GM10248 (cell line): Measurements from ENCODE around the gene TGM6.

Experiments
- CTCF ChIA-PET: fragments of 300-600 bp; sonication (Branson Sonifier 250); formaldehyde crosslinking; extraction: SDS; loops from one replicate; lab custom pipeline; 2021; ENCODE audit warnings: antibody characterized with exemption; lab: Yijun Ruan, JAX
- POLR2A ChIA-PET: fragments of 350-650 bp; sonication (Branson Sonifier 250); formaldehyde crosslinking; extraction: SDS; loops from one replicate; lab custom pipeline; 2020; ENCODE audit warnings: antibody characterized with exemption; lab: Yijun Ruan, JAX
- DNase-seq: peaks from one replicate; pipeline ENCODE4 v3.0.0; 2012; ENCODE audit errors: extremely low spot score
- TF ChIP-seq, protein P1 (sequence below): IDR thresholded peaks from 2 replicates; pipeline ENCODE4 v1.5.1; 2012; ENCODE audit warnings: mild to moderate bottlenecking, low read depth; ENCODE audit errors: extremely low read depth, missing control alignments, control extremely low read depth

TGM6 gene

GRCh38 chr20:2387580-2387979 is 6.9 kb downstream of the TGM6 start:
- ChIA-PET POLR2A (interaction anchor here (0.5 to 0.6 kb wide), 2 partner anchors 44 to 75 kb away, joined by 3 read pairs; no protein-coding TSS in a partner anchor), CTCF (interaction anchor here (0.9 to 3.1 kb wide), 26 partner anchors 9 to 402 kb away, joined by 3 to 29 read pairs (median 4); partner anchors contain the start of gene SNRPB)
- TF ChIP-seq, protein P1, sequence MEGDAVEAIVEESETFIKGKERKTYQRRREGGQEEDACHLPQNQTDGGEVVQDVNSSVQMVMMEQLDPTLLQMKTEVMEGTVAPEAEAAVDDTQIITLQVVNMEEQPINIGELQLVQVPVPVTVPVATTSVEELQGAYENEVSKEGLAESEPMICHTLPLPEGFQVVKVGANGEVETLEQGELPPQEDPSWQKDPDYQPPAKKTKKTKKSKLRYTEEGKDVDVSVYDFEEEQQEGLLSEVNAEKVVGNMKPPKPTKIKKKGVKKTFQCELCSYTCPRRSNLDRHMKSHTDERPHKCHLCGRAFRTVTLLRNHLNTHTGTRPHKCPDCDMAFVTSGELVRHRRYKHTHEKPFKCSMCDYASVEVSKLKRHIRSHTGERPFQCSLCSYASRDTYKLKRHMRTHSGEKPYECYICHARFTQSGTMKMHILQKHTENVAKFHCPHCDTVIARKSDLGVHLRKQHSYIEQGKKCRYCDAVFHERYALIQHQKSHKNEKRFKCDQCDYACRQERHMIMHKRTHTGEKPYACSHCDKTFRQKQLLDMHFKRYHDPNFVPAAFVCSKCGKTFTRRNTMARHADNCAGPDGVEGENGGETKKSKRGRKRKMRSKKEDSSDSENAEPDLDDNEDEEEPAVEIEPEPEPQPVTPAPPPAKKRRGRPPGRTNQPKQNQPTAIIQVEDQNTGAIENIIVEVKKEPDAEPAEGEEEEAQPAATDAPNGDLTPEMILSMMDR, result no peak
- no peak for DNase-seq

DNA sequence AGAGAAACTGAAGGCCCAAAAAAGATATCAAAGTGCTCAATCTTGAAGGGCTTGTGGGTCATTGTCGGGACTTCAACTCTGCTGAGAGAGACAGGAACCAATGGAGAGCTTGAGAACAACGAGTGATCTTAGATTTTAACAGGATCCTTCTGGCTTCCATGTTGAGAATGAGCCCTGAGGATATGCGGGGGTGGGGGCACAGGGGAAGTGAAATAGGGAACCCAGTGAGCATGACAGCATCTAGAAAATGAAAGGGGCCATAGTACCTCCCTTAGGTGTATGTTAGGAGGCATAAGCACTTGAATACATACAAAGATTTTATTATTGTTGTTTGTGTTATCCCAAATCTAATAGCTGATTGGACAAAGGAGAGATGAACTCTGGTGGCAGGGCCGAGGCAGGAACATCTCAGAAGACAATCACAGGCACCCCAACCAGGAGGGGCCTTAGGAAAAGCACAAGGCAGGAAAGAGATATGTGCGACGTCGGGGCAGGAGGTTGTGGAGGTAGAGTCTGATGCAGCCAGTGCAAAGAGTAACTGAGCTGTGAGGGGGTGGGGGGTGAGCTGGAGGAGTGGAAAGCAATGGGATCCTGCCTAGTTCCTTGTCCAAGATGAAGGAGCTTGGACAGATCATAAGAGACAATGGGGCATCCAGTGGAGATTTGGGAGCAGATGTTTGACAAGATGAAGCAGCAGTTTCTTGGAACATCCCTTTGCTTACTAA is 10.4 kb downstream of the TGM6 start:
- peak; percentile 67 for DNase-seq
- POLR2A ChIA-PET, result no interaction called here
- TF ChIP-seq, protein P1, result no peak
- CTCF ChIA-PET, result interaction anchor here (0.7 to 1.3 kb wide), 4 partner anchors 14 to 62 kb away, joined by 3 read pairs; no protein-coding TSS in a partner anchor

DNA sequence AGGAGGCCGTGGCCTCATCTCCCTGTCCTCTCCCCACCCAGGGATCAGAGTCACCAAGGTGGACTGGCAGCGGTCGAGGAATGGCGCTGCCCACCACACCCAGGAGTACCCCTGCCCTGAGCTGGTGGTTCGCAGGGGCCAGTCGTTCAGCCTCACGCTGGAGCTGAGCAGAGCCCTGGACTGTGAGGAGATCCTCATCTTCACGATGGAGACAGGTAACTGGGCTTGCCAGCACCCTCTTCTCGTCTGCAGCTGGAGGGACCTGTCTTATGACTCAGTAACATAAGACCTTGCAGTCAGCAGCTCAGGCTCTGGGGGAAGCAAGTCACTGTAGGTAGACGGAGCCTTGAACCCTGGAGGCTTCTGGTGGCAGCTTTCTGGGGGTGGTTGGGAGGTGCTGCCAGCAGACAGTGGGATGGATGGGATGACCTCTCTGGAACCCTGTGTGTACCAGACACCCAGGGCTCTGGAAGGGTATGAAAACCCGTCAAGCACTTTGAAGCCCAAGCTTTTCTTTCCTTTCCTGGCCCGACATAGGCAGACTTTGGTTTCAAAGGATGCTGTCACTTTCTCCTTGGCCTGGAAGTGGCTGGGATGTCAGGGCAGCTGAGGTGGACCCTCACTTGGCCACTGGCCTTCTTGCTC is 13.8 kb downstream of the TGM6 start:
- TF ChIP-seq, protein P1, result no peak
- ChIA-PET POLR2A (no interaction called here), CTCF (interaction anchor here (1.1 to 2.9 kb wide), 3 partner anchors 13 to 187 kb away, joined by 3 to 11 read pairs (median 4); partner anchors contain the start of gene TGM6)
- DNase-seq, result no peak

- DNase-seq, result no peak
- ChIA-PET CTCF (interaction anchor here (1.4 to 2.9 kb wide), 3 partner anchors 11 to 188 kb away, joined by 3 to 11 read pairs (median 4); partner anchors contain the start of gene TGM6), POLR2A (no interaction called here)
- TF ChIP-seq, protein P1, result no peak
Measured at GRCh38 chr20:2395136-2395535, 14.4 kb downstream of the TGM6 start.

- no peak for DNase-seq
- TF ChIP-seq, protein P1, result no peak
- POLR2A ChIA-PET, result no interaction called here
- CTCF ChIA-PET, result interaction anchor here (1.4 to 1.8 kb wide), 2 partner anchors 8 to 12 kb away, joined by 4 read pairs; no protein-coding TSS in a partner anchor
Measured at GRCh38 chr20:2396241-2396814, 15.6 kb downstream of the TGM6 start.

- TF ChIP-seq, protein P1, result no peak
- POLR2A ChIA-PET, result no interaction called here
- CTCF ChIA-PET, result interaction anchor here (1.8 kb wide), 1 partner anchor 9 kb away, joined by 4 read pairs; no protein-coding TSS in a partner anchor
Measured at GRCh38 chr20:2397091-2397490, 16.4 kb downstream of the TGM6 start.

More at GRCh38 chr20:2397091-2397490, 16.4 kb downstream of the TGM6 start:
- no peak for DNase-seq
